ENCODE results near the gene GNAT1.

GRCh38 chr3:50217681-50218080 lies 26.3 kb downstream of the GNAT1 start:
- TF ChIP-seq POLR2AphosphoS5 (IDR thresholded peaks at IDR 0.05): no peak
- TF ChIP-seq CTCF (IDR thresholded peaks at IDR 0.05): no peak

All from upper lobe of left lung (tissue), 4 donors.